ENCODE data around the gene BEND7.
"Not testable (repeated sequence)": the region's sequence is repeated elsewhere in the genome, so short reads cannot be mapped to it uniquely, and the experiment has no call there.

BEND7 gene

DNA sequence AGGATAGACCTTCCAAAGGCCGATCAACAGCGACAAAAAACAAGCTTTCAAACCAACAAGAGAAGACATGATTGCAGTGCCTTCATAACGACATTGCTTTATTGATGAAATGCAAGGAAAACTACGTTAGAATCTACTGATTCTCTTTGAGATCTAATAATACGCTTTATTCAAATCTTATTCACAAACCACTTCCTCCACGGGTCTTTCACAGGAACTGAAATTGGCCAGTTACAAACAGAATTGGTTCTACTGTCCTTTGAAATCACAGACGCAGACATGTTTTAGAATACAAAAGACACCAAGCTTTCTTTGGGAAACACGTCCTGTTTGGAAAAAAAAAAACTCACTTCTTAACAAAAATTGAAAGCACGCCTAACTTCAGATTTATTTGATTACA lies 106.0 kb downstream of the BEND7 start:
- Mint-ChIP-seq H3K36me3 (ENCODE audit: insufficient read depth) (peaks cover 2% of the 10 kb centered on the region), H3K9me3 (peaks cover 6% of the 10 kb centered on the region), H3K4me3 (no peak overlapping the region), H3K27ac (ENCODE audit: low read depth) (no peak overlapping the region), H3K27me3 (peaks cover 57% of the 10 kb centered on the region), H3K4me1 (no peaks in the 10 kb centered on the region)
- ATAC-seq (replicated peaks; ENCODE audit: extremely low read depth, poor library complexity, severe bottlenecking) (no peak), DNase-seq (ENCODE audit: low spot score in 2 of 2) (no peak)

DNA sequence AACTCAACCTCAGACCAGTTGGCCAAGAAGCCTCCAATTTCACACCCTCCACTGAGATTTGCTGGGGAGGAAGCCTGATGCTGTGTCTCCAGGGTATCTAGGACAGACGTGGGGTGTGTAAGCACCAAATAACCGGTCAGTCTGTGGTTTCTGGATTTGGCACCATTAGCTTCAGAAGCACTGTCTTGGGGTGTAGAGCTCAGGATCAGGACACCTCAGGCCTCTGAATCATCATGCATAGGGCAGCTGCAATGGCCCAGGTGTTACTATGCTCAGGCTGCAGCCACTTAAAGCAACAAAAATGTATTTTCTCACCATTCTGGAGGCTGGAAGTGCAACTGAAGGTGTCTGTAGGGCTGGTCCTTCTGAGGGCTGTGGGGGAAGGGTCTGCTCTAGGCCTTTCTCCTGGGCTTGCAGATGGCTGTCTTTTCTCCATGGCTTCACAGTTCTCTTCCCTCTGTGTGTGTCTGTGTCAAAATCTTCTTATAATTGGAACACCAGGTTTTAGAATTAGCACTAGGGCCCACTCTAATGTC lies 107.4 kb downstream of the BEND7 start:
- DNase-seq (ENCODE audit: low spot score in 2 of 2) (no peak), ATAC-seq (replicated peaks; ENCODE audit: extremely low read depth, poor library complexity, severe bottlenecking) (no peak)
- H3K27me3 Mint-ChIP-seq: peaks cover 58% of the 10 kb centered on the region
- H3K4me3 Mint-ChIP-seq: no peak overlapping the region
- H3K36me3 Mint-ChIP-seq (ENCODE audit: insufficient read depth): peaks cover 2% of the 10 kb centered on the region
- H3K27ac Mint-ChIP-seq (ENCODE audit: low read depth): no peak overlapping the region
- H3K4me1 Mint-ChIP-seq: no peaks in the 10 kb centered on the region
- peaks cover 6% of the 10 kb centered on the region for H3K9me3 Mint-ChIP-seq

DNA sequence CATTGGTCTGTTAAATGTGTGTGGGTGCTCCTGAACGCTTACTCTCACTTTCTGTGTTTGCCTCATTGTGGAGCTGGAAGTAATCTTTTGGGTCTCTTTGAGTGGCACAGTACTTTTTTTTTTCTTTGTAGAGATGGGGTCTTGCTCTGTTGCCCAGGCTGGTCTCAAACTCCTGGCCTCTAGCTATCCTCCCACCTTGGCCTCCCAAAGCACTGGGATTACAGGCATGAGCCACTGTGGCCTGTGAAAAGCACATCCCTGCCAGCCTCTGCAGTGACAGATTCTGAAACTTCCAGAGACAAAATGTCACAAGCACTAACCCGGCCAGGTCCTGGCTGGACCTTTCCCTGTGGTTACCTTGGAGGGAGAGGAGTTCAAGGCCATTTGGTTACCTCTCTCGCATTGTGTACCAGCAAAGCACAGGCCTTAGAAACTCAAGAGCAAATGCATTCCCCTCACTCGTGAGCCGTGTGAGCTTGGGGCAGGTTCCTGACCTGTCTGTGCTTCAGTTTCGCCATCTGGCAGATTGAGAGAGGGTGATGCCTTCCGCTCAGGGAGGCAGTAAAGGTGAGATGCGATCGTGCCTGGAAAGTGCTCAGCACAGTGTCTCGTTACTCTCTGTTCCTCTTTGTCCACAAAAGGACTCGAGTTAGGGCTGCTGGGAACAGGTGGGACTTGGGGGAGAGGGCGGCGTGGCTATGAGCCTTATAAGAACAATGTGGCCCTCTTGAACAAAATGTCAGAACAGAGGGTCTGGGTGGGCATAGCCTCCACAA lies 108.1 kb downstream of the BEND7 start:
- ATAC-seq (replicated peaks; ENCODE audit: extremely low read depth, poor library complexity, severe bottlenecking) (no peak), DNase-seq (ENCODE audit: low spot score in 2 of 2) (no peak)
- peaks cover 6% of the 10 kb centered on the region for H3K9me3 Mint-ChIP-seq
- peaks cover 2% of the 10 kb centered on the region for H3K36me3 Mint-ChIP-seq (ENCODE audit: insufficient read depth)
- no peak overlapping the region for H3K27ac Mint-ChIP-seq (ENCODE audit: low read depth)
- no peaks in the 10 kb centered on the region for H3K4me1 Mint-ChIP-seq
- no peak overlapping the region for H3K4me3 Mint-ChIP-seq
- H3K27me3 Mint-ChIP-seq: peaks cover 58% of the 10 kb centered on the region

DNA sequence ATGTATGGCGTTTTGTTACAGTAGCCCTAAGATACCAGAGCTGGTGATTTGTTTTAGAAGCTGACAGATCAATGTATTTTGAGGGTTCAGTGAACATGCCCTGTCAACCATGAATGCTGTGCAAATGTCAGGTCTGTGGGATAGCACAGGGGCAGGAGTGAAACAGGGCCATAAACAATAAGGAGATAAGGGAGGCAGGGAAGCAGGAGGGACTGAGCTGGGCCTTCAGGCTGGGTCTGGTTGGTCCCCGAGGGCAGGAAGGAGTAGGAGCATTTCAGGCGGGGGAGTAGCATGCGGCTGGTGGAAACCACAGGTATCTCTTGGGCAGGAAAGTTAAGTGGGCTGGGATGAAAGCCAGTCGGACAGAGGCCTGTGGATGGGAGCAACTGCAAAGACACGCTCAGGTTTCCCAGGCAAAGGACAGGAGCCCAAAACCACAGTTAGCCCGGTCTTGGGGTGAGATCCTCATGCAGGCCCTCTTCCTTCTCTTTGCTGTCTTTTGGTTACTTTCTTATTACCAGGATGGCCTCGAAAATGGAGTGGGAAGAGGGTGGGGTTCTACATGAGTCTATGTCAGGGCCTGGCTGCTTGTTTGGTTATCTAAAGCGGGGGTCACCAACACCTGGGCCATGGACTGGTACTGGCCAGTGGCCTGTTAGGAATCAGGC lies 111.2 kb downstream of the BEND7 start:
- no peak overlapping the region for H3K4me3 Mint-ChIP-seq
- H3K27ac Mint-ChIP-seq (ENCODE audit: low read depth): no peak overlapping the region
- no peak for DNase-seq (ENCODE audit: low spot score in 2 of 2)
- H3K36me3 Mint-ChIP-seq (ENCODE audit: insufficient read depth): no peaks in the 10 kb centered on the region
- peaks cover 51% of the 10 kb centered on the region for H3K27me3 Mint-ChIP-seq
- H3K4me1 Mint-ChIP-seq: no peaks in the 10 kb centered on the region
- peaks cover 6% of the 10 kb centered on the region for H3K9me3 Mint-ChIP-seq
- ATAC-seq (replicated peaks; ENCODE audit: extremely low read depth, poor library complexity, severe bottlenecking): no peak

DNA sequence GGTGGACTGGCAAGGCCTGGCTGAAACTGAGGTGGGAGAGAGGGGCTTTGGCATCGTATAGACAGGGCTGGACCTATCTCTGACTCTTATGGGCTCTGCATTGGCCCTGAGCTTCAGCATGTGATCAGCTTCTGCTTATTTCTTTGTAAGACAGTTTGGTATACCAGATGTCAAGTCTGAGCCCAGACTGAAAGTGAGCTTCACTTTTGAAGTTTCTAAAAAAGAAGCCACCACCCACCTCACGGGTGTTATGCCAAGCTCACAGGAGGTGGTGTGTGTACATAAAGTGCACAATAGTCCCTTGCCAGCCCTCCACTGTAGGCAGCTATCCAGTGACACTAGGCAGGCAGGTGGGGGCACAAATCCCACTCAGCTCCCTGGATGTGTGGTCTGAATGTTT lies 112.1 kb downstream of the BEND7 start:
- H3K27me3 Mint-ChIP-seq: peaks cover 51% of the 10 kb centered on the region

DNA sequence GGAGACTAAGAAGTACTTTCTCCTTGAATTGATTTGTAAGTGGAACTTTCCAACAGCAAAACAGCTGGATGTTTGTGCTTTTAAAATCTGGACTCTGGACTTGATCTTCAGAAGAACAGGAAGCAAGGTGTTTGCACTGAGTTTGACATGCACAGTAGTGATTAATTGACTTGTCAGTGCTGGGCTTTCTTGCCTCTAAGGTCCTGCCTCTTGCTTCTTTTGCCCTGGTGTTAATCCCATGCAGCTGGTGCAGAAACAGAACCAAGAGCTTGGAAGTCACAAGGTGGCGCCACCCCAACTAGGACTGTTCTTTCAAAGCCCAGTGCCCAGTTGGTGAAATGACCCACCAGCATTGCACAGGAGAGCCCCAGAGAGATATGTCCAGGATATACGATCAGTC lies 114.0 kb downstream of the BEND7 start:
- H3K4me3 Mint-ChIP-seq: no peak overlapping the region
- peaks cover 66% of the 10 kb centered on the region for H3K27me3 Mint-ChIP-seq
- no peak overlapping the region for H3K27ac Mint-ChIP-seq (ENCODE audit: low read depth)
- peaks cover 6% of the 10 kb centered on the region for H3K9me3 Mint-ChIP-seq
- no peaks in the 10 kb centered on the region for H3K36me3 Mint-ChIP-seq (ENCODE audit: insufficient read depth)
- no peaks in the 10 kb centered on the region for H3K4me1 Mint-ChIP-seq
- DNase-seq (ENCODE audit: low spot score in 2 of 2) (no peak), ATAC-seq (replicated peaks; ENCODE audit: extremely low read depth, poor library complexity, severe bottlenecking) (no peak)

More for the DNA sequence above, 112.1 kb downstream of the BEND7 start:
- no peak for ATAC-seq (replicated peaks; ENCODE audit: extremely low read depth, poor library complexity, severe bottlenecking)
- DNase-seq (ENCODE audit: low spot score in 2 of 2): no peak
- Mint-ChIP-seq H3K9me3 (peaks cover 6% of the 10 kb centered on the region), H3K4me1 (no peaks in the 10 kb centered on the region), H3K27ac (ENCODE audit: low read depth) (no peak overlapping the region), H3K4me3 (no peak overlapping the region), H3K36me3 (ENCODE audit: insufficient read depth) (no peaks in the 10 kb centered on the region)

DNA sequence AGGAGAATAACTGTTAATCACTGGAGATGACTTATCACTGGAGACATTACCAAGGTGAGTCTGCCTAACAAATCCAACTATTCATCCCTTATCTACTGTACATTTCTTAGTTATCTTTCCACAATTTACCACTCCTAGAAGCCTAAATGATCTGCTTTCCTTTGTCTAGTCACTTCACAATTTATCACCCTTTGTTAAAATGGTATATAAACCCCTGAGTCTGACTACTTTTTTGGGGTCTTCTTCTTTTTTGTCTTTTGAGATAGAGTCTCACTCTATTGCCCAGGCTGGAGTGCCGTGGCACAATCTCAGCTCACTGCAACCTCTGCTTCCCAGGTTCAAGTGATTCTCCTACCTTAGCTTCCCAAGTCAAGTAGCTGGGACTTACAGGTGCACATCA lies 114.7 kb downstream of the BEND7 start:
- Mint-ChIP-seq H3K27ac (ENCODE audit: low read depth) (no peak overlapping the region), H3K4me3 (no peak overlapping the region), H3K4me1 (no peaks in the 10 kb centered on the region), H3K9me3 (peaks cover 6% of the 10 kb centered on the region), H3K27me3 (peaks cover 69% of the 10 kb centered on the region), H3K36me3 (ENCODE audit: insufficient read depth) (no peaks in the 10 kb centered on the region)
- ATAC-seq (replicated peaks; ENCODE audit: extremely low read depth, poor library complexity, severe bottlenecking) (no peak), DNase-seq (ENCODE audit: low spot score in 2 of 2) (no peak)

DNA sequence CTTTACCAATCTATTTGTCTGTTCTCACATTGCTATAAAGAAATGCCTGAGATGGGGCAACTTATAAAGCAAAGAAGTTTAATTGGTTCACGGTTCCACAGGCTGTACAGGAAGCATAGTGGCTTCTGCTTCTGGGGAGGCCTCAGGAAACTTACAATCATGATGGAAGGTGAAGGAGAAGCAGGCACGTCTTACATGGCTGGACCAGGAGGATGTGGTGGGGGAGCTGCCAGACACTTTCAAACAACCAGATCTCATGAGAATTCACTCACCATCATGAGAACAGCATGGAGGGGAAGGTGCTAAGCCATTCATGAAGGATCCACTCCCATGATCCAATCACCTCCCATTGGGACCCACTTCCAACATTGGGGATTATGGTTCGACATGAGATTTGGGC lies 115.9 kb downstream of the BEND7 start:
- H3K27me3 Mint-ChIP-seq: peaks cover 78% of the 10 kb centered on the region
- H3K4me1 Mint-ChIP-seq: no peaks in the 10 kb centered on the region
- peaks cover 6% of the 10 kb centered on the region for H3K9me3 Mint-ChIP-seq
- no peak overlapping the region for H3K4me3 Mint-ChIP-seq
- DNase-seq (ENCODE audit: low spot score in 2 of 2) (no peak), ATAC-seq (replicated peaks; ENCODE audit: extremely low read depth, poor library complexity, severe bottlenecking) (no peak)
- H3K36me3 Mint-ChIP-seq (ENCODE audit: insufficient read depth): no peaks in the 10 kb centered on the region
- no peak overlapping the region for H3K27ac Mint-ChIP-seq (ENCODE audit: low read depth)

DNA sequence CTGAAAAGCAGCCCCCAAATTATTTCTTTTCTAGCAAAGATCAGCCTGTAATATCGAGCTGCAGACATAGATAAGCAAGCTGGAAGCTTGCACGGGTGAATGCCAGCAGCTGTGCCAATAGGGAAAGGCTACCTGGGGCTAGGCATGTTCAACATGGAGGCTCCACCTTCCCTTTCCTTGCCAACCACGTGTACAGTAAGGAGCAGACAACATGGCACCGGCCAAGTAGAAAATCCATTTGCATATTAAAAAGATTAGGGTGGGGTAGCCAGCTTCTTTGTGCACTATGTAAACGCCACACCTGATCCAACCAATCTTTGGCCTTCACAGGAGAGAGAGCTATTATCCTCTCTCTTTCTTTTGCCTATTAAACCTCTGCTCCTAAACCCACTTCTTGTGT lies 124.0 kb downstream of the BEND7 start:
- DNase-seq (ENCODE audit: low spot score in 2 of 2): no peak
- no peak for ATAC-seq (replicated peaks; ENCODE audit: extremely low read depth, poor library complexity, severe bottlenecking)
- H3K27ac Mint-ChIP-seq (ENCODE audit: low read depth): no peak overlapping the region
- peaks cover 3% of the 10 kb centered on the region for H3K36me3 Mint-ChIP-seq (ENCODE audit: insufficient read depth)
- no peaks in the 10 kb centered on the region for H3K4me1 Mint-ChIP-seq
- H3K9me3 Mint-ChIP-seq: no peaks in the 10 kb centered on the region
- no peak overlapping the region for H3K4me3 Mint-ChIP-seq
- H3K27me3 Mint-ChIP-seq: peaks cover 53% of the 10 kb centered on the region

DNA sequence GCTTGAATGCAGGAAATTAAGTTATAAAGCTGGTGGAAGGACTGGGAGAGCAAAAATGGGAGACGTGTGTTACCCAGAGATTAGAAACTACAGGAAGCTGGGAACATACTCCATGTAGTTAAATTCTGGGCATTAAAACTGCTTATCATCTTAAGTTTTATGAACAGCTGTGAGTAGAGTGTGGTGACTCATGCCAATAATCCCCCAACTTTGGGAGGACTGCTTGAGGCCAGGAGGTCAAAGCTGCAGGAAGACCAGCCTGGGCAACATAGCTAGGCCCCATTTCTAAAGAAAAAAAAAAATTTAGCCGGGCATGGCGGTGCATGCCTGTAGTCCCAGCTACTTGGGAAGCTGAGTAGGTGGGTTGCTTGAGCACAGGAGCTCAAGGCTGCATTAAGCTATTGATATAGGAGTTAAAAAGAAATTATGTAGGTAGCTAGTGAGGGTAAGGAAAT lies 124.5 kb downstream of the BEND7 start:
- DNase-seq (ENCODE audit: low spot score in 2 of 2) (no peak), ATAC-seq (replicated peaks; ENCODE audit: extremely low read depth, poor library complexity, severe bottlenecking) (no peak)
- Mint-ChIP-seq H3K27ac (ENCODE audit: low read depth) (no peak overlapping the region), H3K4me3 (no peak overlapping the region), H3K27me3 (peaks cover 56% of the 10 kb centered on the region), H3K4me1 (no peaks in the 10 kb centered on the region), H3K9me3 (no peaks in the 10 kb centered on the region), H3K36me3 (ENCODE audit: insufficient read depth) (peaks cover 3% of the 10 kb centered on the region)

DNA sequence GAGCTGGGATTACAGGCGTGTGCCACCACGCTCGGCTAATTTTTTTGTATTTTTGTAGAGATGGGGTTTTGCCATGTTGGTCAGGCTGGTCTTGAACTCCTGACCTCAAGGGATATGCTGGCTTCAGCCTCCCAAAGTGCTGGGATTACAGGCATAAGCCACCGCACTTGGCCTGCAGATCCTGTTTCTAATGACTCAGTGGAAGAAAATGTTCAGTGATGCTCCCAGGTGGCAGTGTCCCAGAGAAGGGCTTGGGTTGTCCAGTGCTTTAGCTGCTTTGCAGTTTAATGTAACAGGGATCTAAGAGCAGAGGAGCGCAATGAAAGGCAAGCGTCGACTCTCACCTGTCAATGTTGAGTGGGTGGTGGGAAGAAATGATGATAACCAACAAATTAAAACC lies 125.4 kb downstream of the BEND7 start:
- H3K27ac Mint-ChIP-seq (ENCODE audit: low read depth); H3K9me3 Mint-ChIP-seq; H3K36me3 Mint-ChIP-seq (ENCODE audit: insufficient read depth); H3K4me1 Mint-ChIP-seq; H3K4me3 Mint-ChIP-seq; DNase-seq (ENCODE audit: low spot score in 2 of 2); ATAC-seq (replicated peaks; ENCODE audit: extremely low read depth, poor library complexity, severe bottlenecking): not testable (repeated sequence)
- H3K27me3 Mint-ChIP-seq: peaks cover 60% of the 10 kb centered on the region

DNA sequence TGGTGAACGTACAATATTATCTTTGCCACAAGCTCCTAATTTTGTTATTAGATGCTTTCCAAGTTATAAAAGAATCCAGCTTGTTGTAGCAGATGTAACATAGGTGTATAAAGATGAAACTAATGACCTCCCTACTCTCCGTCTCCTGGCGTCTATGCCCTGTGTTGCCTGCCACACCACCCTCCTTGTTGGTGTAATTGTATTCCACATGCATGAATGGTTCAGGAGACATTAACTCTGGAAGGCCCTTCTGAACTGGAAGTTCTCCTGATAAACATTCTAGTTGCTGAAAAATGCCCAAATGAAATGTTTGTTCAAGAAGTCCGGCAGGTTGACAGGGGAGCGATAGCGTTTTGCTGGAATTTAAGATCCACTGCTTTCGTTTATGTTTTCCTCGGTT lies 126.8 kb downstream of the BEND7 start:
- no peaks in the 10 kb centered on the region for H3K9me3 Mint-ChIP-seq
- H3K4me3 Mint-ChIP-seq: no peak overlapping the region
- no peak for DNase-seq (ENCODE audit: low spot score in 2 of 2)
- peaks cover 54% of the 10 kb centered on the region for H3K27me3 Mint-ChIP-seq
- no peaks in the 10 kb centered on the region for H3K4me1 Mint-ChIP-seq
- no peak for ATAC-seq (replicated peaks; ENCODE audit: extremely low read depth, poor library complexity, severe bottlenecking)
- H3K36me3 Mint-ChIP-seq (ENCODE audit: insufficient read depth): peaks cover 3% of the 10 kb centered on the region
- H3K27ac Mint-ChIP-seq (ENCODE audit: low read depth): no peak overlapping the region

DNA sequence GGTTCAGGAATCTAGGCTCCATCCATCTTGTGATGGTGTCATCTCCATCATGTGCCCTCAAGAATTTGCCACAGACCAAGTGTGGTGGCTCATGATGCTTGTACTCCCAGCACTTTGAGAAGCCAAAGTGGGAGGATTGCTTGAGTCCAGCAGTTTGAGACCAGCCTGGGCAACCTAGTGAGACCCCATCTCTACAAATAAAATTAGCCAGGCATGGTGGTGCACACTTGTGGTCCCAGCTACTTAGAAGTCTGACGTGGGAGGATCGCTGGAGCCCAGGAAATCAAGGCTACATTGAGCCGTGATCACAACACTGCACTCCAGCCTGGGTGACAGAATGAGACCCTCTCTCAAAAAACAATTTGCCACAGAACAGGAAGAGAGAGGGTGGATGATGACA lies 127.7 kb downstream of the BEND7 start:
- H3K4me3 Mint-ChIP-seq: no peak overlapping the region
- H3K27ac Mint-ChIP-seq (ENCODE audit: low read depth): no peak overlapping the region
- no peaks in the 10 kb centered on the region for H3K9me3 Mint-ChIP-seq
- peaks cover 3% of the 10 kb centered on the region for H3K36me3 Mint-ChIP-seq (ENCODE audit: insufficient read depth)
- ATAC-seq (replicated peaks; ENCODE audit: extremely low read depth, poor library complexity, severe bottlenecking) (no peak), DNase-seq (ENCODE audit: low spot score in 2 of 2) (no peak)
- H3K27me3 Mint-ChIP-seq: peaks cover 52% of the 10 kb centered on the region
- no peaks in the 10 kb centered on the region for H3K4me1 Mint-ChIP-seq
